ENCODE results near the gene PLEKHA7. TPM values are rescaled to one million over a fixed set of nuclear protein-coding genes. Genes with fewer than 3 reads are reported as not detected.

The PLEKHA7 gene
- total and polyA plus RNA-seq, 2 of the 4 experiments (the other 2 are of a cell fraction): 0.12 TPM; not detected in 1

DNA sequence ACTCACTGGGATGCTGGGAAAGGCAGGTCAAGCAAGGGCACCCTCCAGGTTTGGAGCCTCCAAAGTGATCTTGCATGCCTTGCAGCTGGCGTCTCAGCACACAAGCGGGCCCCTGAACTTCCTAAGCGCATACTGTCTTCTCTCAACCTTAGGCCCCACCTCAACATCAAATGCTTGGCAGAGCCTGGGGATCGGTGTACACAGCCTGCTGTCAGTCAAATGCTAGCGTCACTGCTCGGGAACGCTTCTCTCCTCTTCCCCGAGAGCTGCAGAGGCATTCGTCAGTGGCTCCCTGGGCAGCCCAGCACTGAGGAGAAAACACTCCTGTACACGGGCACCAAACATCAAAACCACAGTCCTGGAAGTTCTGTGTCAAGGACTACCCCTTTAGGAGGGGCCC lies 150.8 kb downstream of the PLEKHA7 start:
- H4K8ac ChIP-seq (ENCODE audit: low read depth in 2 of 2, low read length in 2 of 2): no peak overlapping the region
- no peak overlapping the region for H3K14ac ChIP-seq (replicated peaks; ENCODE audit: low read depth, low read length)
- 47% methylated on average over 2 of the region's 10 CpGs; no CpG with 5 or more reads in 1 of the 2 experiments for WGBS, 2 experiments (ENCODE audit: extremely low coverage in 2 of 2, insufficient read length in 1 of 2)
- no peak overlapping the region for H4K5ac ChIP-seq (ENCODE audit: low read depth, low read length)
- H3K4ac ChIP-seq (ENCODE audit: low read depth, low read length): no peak overlapping the region
- no peak overlapping the region for H3K9ac ChIP-seq (ENCODE audit: low read depth, low read length)
- H3K4me1 ChIP-seq (ENCODE audit: control insufficient read depth, insufficient read depth, low read length): no peaks in the 10 kb centered on the region
- BruUV-seq (replicated peaks): no TSS peak
- no peak overlapping the region for H2BK15ac ChIP-seq (ENCODE audit: low read depth, low read length)
- no peak overlapping the region for H3K56ac ChIP-seq (ENCODE audit: extremely low read depth, insufficient read depth, low read length)
- no peak overlapping the region for H3K23ac ChIP-seq (ENCODE audit: low read depth, low read length)
- H2BK5ac ChIP-seq (ENCODE audit: low read depth, low read length, poor library complexity, severe bottlenecking): no peak overlapping the region
- ChIA-PET CTCF (no interaction called here), POLR2A (ENCODE audit: unreplicated experiment) (no interaction called here)
- H2BK120ac ChIP-seq (ENCODE audit: low read depth, low read length): no peak overlapping the region
- no peaks in the 10 kb centered on the region for H3K9me1 ChIP-seq (ENCODE audit: insufficient read depth, low read length)
- H3K4me3 ChIP-seq (ENCODE audit: insufficient read depth, low read depth, low read length): no peak overlapping the region
- H2BK20ac ChIP-seq (ENCODE audit: low read depth, low read length): no peak overlapping the region
- in situ Hi-C loops (cut with MboI; ENCODE audit: low sequenced_read_pairs) (no loop called here), intact Hi-C loops (cut with micrococcal nuclease) (no loop called here), dilution Hi-C loops (cut with HindIII; ENCODE audit: low sequenced_read_pairs, unreplicated experiment) (no loop called here)
- H3K36me3 ChIP-seq (ENCODE audit: control insufficient read depth, insufficient read depth, low read length): no peaks in the 10 kb centered on the region
- ATAC-seq (ENCODE audit: low read depth) (no peak), DNase-seq (no peak)
- TF ChIP-seq, protein P1, sequence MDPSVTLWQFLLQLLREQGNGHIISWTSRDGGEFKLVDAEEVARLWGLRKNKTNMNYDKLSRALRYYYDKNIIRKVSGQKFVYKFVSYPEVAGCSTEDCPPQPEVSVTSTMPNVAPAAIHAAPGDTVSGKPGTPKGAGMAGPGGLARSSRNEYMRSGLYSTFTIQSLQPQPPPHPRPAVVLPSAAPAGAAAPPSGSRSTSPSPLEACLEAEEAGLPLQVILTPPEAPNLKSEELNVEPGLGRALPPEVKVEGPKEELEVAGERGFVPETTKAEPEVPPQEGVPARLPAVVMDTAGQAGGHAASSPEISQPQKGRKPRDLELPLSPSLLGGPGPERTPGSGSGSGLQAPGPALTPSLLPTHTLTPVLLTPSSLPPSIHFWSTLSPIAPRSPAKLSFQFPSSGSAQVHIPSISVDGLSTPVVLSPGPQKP (IDR thresholded peaks at IDR 0.05; ENCODE audit: borderline replicate concordance, low read depth, low read length): no peak
- TF ChIP-seq, protein P2, sequence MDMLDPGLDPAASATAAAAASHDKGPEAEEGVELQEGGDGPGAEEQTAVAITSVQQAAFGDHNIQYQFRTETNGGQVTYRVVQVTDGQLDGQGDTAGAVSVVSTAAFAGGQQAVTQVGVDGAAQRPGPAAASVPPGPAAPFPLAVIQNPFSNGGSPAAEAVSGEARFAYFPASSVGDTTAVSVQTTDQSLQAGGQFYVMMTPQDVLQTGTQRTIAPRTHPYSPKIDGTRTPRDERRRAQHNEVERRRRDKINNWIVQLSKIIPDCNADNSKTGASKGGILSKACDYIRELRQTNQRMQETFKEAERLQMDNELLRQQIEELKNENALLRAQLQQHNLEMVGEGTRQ (IDR thresholded peaks at IDR 0.05; ENCODE audit: low read depth, low read length): no peak
- TF ChIP-seq MAZ (IDR thresholded peaks at IDR 0.05; ENCODE audit: borderline replicate concordance, low read depth, low read length): no peak
- H4K91ac ChIP-seq (ENCODE audit: insufficient read depth, low read depth, low read length): no peak overlapping the region
- no peak overlapping the region for H2AK9ac ChIP-seq (replicated peaks; ENCODE audit: low read depth, low read length, poor library complexity)
- no peak overlapping the region for H2AK5ac ChIP-seq (ENCODE audit: low read depth, low read length)
- H3K27me3 ChIP-seq (ENCODE audit: control insufficient read depth, insufficient read depth, low read length): peaks cover 3% of the 10 kb centered on the region
- H3K18ac ChIP-seq (ENCODE audit: low read depth, low read length): no peak overlapping the region
- no peaks in the 10 kb centered on the region for H4K20me1 ChIP-seq (ENCODE audit: insufficient read depth, low read length)
- H3K9me3 ChIP-seq (ENCODE audit: control insufficient read depth, insufficient read depth, low read length): no peaks in the 10 kb centered on the region
- H3K4me2 ChIP-seq (ENCODE audit: low read depth, low read length): no peak overlapping the region
- no peak overlapping the region for H3K27ac ChIP-seq (ENCODE audit: insufficient read depth, low read length)
- no peak overlapping the region for H2AFZ ChIP-seq (replicated peaks; ENCODE audit: low read length, poor library complexity)
- H3K79me1 ChIP-seq (ENCODE audit: low read depth in 1 of 2, low read length in 2 of 2): no peaks in the 10 kb centered on the region
